Fibroblast of the aortic adventitia (primary cell): ENCODE data around the gene SH2D1B. TPM values are rescaled to one million over a fixed set of nuclear protein-coding genes. Genes with fewer than 3 reads are reported as not detected.

Experiments used
- DNase-seq: peaks from one replicate; pipeline ENCODE4 v3.0.0-alpha.2; 2010; ENCODE audit warnings: low read depth
- H3K4me3 ChIP-seq: 2 replicates; pipeline ENCODE4 v1.5.1; 2011; ENCODE audit warnings: low read depth, mild to moderate bottlenecking, control low read depth, low read length, moderate library complexity
- total RNA-seq: library from RNA; depleted of rRNA; stranded (reverse); fragments of >200 nt; gene quantifications from 2 replicates; pipeline ENCODE4 v1.2.3, GENCODE V29; 2012; ENCODE audit warnings: low replicate concordance
- TF ChIP-seq, protein P1 (sequence below): IDR thresholded peaks from 2 replicates; pipeline ENCODE4 v1.5.1; 2011; ENCODE audit warnings: mild to moderate bottlenecking, low read length, control low read depth, inconsistent platforms; ENCODE audit not compliant: insufficient read depth

SH2D1B gene
- total RNA-seq, 1 donor, result under 0.01 TPM

DNA sequence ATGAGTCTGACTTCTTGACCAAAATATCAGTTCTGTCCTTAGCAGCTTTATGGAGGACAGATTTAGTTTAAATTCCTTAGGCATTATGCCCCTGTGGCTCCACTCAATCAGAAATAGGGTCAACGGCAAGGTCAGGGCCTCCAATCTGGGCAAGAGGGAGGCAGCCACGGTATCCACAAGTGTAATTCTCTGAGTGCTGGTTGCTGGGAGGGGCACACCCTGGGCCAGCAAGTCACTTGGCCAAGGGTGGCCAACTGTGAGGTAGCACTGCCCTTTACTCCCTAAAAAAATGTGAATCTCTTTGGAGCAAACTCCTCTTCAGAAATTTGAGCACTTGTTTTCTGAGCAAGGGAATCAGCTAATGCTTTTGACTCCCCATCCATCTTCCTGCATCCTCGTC, 48.1 kb downstream of the SH2D1B start:
- no peak overlapping the region for H3K4me3 ChIP-seq
- no peak for DNase-seq
- TF ChIP-seq, protein P1, sequence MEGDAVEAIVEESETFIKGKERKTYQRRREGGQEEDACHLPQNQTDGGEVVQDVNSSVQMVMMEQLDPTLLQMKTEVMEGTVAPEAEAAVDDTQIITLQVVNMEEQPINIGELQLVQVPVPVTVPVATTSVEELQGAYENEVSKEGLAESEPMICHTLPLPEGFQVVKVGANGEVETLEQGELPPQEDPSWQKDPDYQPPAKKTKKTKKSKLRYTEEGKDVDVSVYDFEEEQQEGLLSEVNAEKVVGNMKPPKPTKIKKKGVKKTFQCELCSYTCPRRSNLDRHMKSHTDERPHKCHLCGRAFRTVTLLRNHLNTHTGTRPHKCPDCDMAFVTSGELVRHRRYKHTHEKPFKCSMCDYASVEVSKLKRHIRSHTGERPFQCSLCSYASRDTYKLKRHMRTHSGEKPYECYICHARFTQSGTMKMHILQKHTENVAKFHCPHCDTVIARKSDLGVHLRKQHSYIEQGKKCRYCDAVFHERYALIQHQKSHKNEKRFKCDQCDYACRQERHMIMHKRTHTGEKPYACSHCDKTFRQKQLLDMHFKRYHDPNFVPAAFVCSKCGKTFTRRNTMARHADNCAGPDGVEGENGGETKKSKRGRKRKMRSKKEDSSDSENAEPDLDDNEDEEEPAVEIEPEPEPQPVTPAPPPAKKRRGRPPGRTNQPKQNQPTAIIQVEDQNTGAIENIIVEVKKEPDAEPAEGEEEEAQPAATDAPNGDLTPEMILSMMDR, result no peak

GRCh38 chr1:162361349-162361748, 50.6 kb downstream of the SH2D1B start:
- TF ChIP-seq, protein P1, result no peak
- DNase-seq, result no peak
- no peak overlapping the region for H3K4me3 ChIP-seq

DNA sequence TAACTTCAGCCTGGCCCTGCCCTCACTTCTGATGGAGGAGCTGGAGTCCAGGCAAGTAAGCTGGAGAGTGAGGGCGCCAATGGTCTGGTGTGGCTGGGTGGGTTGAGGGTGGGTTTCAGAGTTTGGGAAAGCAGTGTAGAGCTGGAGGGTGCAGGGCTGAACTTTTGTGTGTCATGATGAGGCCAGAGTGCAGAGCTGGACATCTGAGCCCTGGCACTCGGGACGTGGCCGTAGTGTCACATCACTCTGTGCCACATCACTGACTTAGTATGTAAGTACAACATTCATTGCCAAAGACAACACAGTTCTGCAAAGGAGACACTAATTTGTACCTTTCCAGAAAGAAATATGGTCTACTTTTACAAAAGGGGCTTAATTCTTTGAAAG, 51.1 kb downstream of the SH2D1B start:
- no peak overlapping the region for H3K4me3 ChIP-seq
- TF ChIP-seq, protein P1, result no peak
- no peak for DNase-seq

GRCh38 chr1:162360237-162360873, 51.6 kb downstream of the SH2D1B start:
- TF ChIP-seq, protein P1, result no peak
- no peak for DNase-seq
- no peak overlapping the region for H3K4me3 ChIP-seq

DNA sequence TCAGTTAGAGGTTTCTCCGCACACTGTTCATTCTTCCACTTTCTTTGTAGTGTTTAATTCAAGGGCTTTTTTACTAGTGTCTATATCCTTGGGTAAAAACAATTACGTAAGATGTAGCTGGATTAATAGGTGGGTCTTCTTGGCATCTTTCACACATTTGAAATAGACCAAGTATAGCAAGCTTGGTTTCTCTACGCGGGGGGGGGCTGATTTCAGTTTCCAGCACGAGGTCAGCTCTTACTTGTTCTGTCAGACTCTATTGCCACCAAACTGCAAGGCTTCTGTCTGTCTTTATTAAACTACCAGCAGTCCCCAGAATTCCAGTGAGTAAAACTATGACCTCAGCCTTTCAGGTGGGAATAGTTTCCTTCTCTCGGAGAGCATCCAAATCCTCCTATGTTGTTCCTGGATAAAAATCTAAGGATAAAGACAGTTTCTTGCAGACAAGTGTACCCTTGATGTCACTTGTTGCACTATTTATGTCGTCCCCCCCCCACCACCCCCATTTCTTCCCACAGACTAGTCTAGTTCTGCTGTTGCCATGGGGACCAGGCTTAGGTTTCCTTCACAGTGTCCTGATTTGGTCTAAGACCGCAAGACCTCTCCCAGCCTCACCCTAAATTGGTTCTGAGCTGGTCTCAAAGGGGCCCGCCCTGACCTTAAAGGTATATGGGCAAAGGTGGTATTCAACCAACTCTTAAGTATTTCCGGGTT, 52.3 kb downstream of the SH2D1B start:
- TF ChIP-seq, protein P1, result no peak
- no peak for DNase-seq
- H3K4me3 ChIP-seq, result no peak overlapping the region

DNA sequence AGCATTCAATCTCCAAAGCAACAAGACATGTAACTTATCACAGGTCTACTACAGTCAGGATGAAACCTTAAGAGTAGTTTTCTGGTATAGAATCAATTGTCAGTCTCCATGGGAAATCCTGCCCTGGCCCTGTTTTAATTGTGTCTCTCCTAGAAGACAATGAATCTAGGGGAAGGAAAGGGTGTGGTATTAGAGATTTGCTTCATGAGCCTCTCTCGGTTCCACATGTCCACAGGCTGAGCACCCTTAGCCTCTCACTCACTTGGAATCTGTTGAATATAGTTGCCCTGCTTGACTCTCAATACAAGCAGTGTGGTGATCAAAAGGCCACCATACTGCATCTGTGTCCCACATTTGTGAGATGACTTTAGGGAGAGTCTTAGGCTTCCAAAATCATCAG, 53.0 kb downstream of the SH2D1B start:
- TF ChIP-seq, protein P1, result no peak

More for the DNA sequence above, 53.0 kb downstream of the SH2D1B start:
- H3K4me3 ChIP-seq, result no peak overlapping the region
- DNase-seq, result no peak
